Measurements from ENCODE around the gene TSPAN18.

The TSPAN18 gene

DNA sequence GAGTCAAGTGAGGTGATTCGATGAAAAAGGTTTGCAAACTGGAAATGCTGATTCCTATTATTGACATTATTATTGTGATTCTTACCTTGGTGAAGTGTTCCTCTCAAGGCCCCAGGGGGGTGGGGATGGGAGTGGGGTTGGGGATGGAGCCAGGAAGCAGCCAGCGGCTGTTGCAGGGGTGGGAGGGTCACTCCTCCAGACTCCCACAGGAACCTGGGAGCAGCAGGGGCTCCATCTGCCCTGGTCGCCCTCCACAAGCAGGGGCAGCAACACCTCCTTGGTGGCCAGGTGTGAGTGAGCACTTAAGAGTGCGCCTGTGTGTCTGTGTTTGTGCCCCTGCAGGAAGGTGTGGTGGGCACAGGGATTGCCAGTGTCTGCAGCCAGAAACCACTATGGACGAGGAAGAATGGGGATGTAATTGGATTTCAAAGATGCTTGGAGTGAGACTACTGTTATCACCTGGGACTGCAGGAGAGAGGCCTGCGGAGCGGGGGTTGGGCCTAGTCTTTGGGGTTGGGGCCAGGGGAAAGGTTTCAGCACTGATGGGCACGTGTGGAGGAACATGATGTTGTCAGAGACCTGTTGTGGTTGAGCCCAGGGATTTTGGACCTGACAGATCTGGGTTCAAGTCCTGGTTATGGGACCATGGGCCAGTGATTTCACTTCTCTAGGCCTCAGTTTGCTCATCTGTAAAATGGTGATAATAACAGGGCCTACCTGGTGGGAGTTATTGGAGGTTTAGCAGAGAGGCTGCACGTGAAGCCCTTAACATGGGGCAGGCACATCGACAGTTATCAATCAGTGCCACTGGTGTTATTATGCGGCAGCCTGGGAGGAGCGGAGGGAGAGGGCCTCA, 227.5 kb downstream of the TSPAN18 start:
- Histone ChIP-seq H3K4me2 (ENCODE audit: low read depth, low read length, poor library complexity, severe bottlenecking) (peak overlapping the region; percentile 45), H3K4me3 (ENCODE audit: low read length, poor library complexity, severe bottlenecking) (peak overlapping the region; percentile 28), H3K27me3 (ENCODE audit: insufficient read depth, low read length, poor library complexity, severe bottlenecking) (no peaks in the 10 kb centered on the region)

DNA sequence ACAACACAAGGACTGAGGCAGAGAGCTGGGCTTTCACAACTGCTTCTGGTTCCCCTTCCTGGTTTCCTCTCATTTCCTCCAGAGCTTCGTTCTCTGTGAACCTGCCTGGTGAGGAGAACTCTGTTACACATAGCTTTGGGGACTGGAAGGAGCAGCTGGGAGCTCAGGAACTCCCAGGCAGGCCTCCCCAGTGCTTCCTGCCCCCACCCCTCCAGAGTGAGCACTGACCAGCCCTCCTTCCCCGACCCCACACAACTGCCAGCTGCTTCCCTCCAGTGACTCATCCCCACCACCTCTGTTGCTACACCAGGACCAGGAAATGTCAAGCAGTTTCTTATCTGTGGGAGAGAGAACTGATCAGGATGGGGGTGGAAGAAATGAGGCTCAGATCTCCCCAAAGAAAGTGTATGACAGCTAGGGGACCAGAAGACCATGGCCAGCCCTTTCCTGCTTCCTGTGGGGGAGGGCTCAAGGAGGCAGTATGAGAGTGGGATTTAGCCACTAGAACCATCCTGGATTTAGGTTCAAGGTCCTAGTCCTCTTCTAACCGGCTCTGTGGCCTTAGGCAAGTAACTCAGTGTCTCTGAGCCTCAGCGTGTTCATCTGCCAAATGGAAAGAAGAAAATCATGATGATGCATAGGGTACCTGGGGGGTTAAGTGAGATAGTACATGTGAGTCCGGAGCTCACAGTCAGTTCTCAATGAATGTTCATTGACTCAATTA, 228.4 kb downstream of the TSPAN18 start:
- TF ChIP-seq, protein P1, sequence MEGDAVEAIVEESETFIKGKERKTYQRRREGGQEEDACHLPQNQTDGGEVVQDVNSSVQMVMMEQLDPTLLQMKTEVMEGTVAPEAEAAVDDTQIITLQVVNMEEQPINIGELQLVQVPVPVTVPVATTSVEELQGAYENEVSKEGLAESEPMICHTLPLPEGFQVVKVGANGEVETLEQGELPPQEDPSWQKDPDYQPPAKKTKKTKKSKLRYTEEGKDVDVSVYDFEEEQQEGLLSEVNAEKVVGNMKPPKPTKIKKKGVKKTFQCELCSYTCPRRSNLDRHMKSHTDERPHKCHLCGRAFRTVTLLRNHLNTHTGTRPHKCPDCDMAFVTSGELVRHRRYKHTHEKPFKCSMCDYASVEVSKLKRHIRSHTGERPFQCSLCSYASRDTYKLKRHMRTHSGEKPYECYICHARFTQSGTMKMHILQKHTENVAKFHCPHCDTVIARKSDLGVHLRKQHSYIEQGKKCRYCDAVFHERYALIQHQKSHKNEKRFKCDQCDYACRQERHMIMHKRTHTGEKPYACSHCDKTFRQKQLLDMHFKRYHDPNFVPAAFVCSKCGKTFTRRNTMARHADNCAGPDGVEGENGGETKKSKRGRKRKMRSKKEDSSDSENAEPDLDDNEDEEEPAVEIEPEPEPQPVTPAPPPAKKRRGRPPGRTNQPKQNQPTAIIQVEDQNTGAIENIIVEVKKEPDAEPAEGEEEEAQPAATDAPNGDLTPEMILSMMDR (conservative IDR thresholded peaks at IDR 0.05; ENCODE audit: low read length), result no peak
- TF ChIP-seq EZH2phosphoT487 (IDR thresholded peaks at IDR 0.05; ENCODE audit: borderline replicate concordance), result no peak
- H3K27me3 ChIP-seq (ENCODE audit: insufficient read depth, low read length, poor library complexity, severe bottlenecking), result no peaks in the 10 kb centered on the region
- no peaks in the 10 kb centered on the region for H3K36me3 ChIP-seq (ENCODE audit: insufficient read depth, low read length)
- peak overlapping the region; percentile 28 for H3K4me3 ChIP-seq (ENCODE audit: low read length, poor library complexity, severe bottlenecking)
- peak overlapping the region; percentile 24 for H2AFZ ChIP-seq (ENCODE audit: low read length)
- H4K20me1 ChIP-seq (ENCODE audit: insufficient read depth, low read length, poor library complexity, severe bottlenecking), result no peaks in the 10 kb centered on the region
- H3K9me3 ChIP-seq (ENCODE audit: insufficient read depth, low read depth, low read length), result no peaks in the 10 kb centered on the region
- H3F3A ChIP-seq (ENCODE audit: low read depth), result no peaks in the 10 kb centered on the region
- H3K4me2 ChIP-seq (ENCODE audit: low read depth, low read length, poor library complexity, severe bottlenecking), result peak overlapping the region; percentile 45
- no peaks in the 10 kb centered on the region for H3K9me2 ChIP-seq (replicated peaks; ENCODE audit: low read depth, low read length)
- peaks cover 22% of the 10 kb centered on the region for H3K4me1 ChIP-seq (ENCODE audit: insufficient read depth, low read length, poor library complexity, severe bottlenecking)
- peak overlapping the region; percentile 51 for H3K9ac ChIP-seq (ENCODE audit: low read depth, low read length, poor library complexity, severe bottlenecking)
- H3K79me2 ChIP-seq (ENCODE audit: insufficient read depth, low read length), result no peaks in the 10 kb centered on the region

More for the DNA sequence above, 227.5 kb downstream of the TSPAN18 start:
- no peaks in the 10 kb centered on the region for H3K9me2 ChIP-seq (replicated peaks; ENCODE audit: low read depth, low read length)
- H3K9me3 ChIP-seq (ENCODE audit: insufficient read depth, low read depth, low read length), result no peaks in the 10 kb centered on the region
- H3K79me2 ChIP-seq (ENCODE audit: insufficient read depth, low read length), result no peaks in the 10 kb centered on the region
- peak overlapping the region; percentile 51 for H3K9ac ChIP-seq (ENCODE audit: low read depth, low read length, poor library complexity, severe bottlenecking)
- peaks cover 22% of the 10 kb centered on the region for H3K4me1 ChIP-seq (ENCODE audit: insufficient read depth, low read length, poor library complexity, severe bottlenecking)
- TF ChIP-seq, protein P1 (conservative IDR thresholded peaks at IDR 0.05; ENCODE audit: low read length), result no peak
- TF ChIP-seq EZH2phosphoT487 (IDR thresholded peaks at IDR 0.05; ENCODE audit: borderline replicate concordance), result no peak
- H2AFZ ChIP-seq (ENCODE audit: low read length), result peak overlapping the region; percentile 24; the same call in 1 of the 2 replicates
- H3K36me3 ChIP-seq (ENCODE audit: insufficient read depth, low read length), result no peaks in the 10 kb centered on the region
- no peaks in the 10 kb centered on the region for H3F3A ChIP-seq (ENCODE audit: low read depth)
- H4K20me1 ChIP-seq (ENCODE audit: insufficient read depth, low read length, poor library complexity, severe bottlenecking), result no peaks in the 10 kb centered on the region

DNA sequence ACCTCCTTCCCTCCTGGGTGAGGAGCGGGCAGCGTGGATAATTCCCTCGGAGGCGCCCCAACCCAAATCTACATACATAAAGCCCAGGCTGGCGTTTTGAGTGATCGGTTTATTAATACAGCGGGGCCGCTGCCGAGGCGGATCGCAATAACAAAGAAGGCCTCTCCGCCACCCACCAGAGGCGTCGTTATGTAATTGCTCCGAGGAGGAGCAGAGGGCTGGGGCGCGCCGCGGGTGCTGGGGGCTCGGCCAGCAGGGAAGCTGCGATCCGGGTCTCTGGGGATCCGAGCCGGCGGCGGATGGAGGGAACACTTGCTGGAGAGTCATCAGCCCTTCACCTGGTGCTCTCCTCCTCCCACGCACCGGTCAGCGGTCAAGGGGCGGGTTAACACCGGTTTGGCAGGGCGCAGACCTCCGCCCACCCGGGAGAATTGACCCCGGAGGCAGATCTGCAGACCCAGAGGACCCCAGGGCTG, 230.3 kb downstream of the TSPAN18 start:
- Histone ChIP-seq H3K4me1 (ENCODE audit: insufficient read depth, low read length, poor library complexity, severe bottlenecking) (peaks cover 22% of the 10 kb centered on the region), H3F3A (ENCODE audit: low read depth) (no peaks in the 10 kb centered on the region), H3K36me3 (ENCODE audit: insufficient read depth, low read length) (no peaks in the 10 kb centered on the region), H4K20me1 (ENCODE audit: insufficient read depth, low read length, poor library complexity, severe bottlenecking) (no peaks in the 10 kb centered on the region), H3K9me2 (replicated peaks; ENCODE audit: low read depth, low read length) (no peaks in the 10 kb centered on the region), H3K4me2 (ENCODE audit: low read depth, low read length, poor library complexity, severe bottlenecking) (no peak overlapping the region), H2AFZ (ENCODE audit: low read length) (no peak overlapping the region), H3K9me3 (ENCODE audit: insufficient read depth, low read depth, low read length) (no peaks in the 10 kb centered on the region), H3K79me2 (ENCODE audit: insufficient read depth, low read length) (no peaks in the 10 kb centered on the region), H3K4me3 (ENCODE audit: low read length, poor library complexity, severe bottlenecking) (no peak overlapping the region), H3K9ac (ENCODE audit: low read depth, low read length, poor library complexity, severe bottlenecking) (no peak overlapping the region), H3K27me3 (ENCODE audit: insufficient read depth, low read length, poor library complexity, severe bottlenecking) (no peaks in the 10 kb centered on the region)
- TF ChIP-seq, protein P1 (conservative IDR thresholded peaks at IDR 0.05; ENCODE audit: low read length), result no peak
- TF ChIP-seq EZH2phosphoT487 (IDR thresholded peaks at IDR 0.05; ENCODE audit: borderline replicate concordance), result no peak
